Measurements from ENCODE around the gene IFNGR1.

The IFNGR1 gene

GRCh38 chr6:137173501-137173900 lies 45.7 kb downstream of the IFNGR1 start, which contains the start of gene IL22RA2:
IL22RA2 (minus strand) TSS chr6:137173644; CDS start chr6:137161749, 11,895 bp downstream.
- FAIRE-seq = no peak
- TF ChIP-seq POU2F2 (IDR thresholded peaks at IDR 0.05; ENCODE audit: low read depth, low read length) (no peak), TAF1 (IDR thresholded peaks at IDR 0.05; ENCODE audit: low read depth, low read length) (no peak), SPI1 (IDR thresholded peaks at IDR 0.05; ENCODE audit: low read depth, low read length) (no peak), PAX5 (IDR thresholded peaks at IDR 0.05; ENCODE audit: insufficient read depth, low read length, severe bottlenecking) (no peak)
- no peak for DNase-seq (ENCODE audit: insufficient read length, low spot score)

GRCh38 chr6:137172734-137173431 lies 46.3 kb downstream of the IFNGR1 start:
- TF ChIP-seq PAX5 (IDR thresholded peaks at IDR 0.05; ENCODE audit: insufficient read depth, low read length, severe bottlenecking) (peak; percentile 82), SPI1 (IDR thresholded peaks at IDR 0.05; ENCODE audit: low read depth, low read length) (no peak), TAF1 (IDR thresholded peaks at IDR 0.05; ENCODE audit: low read depth, low read length) (no peak), POLR2A (IDR thresholded peaks at IDR 0.05; ENCODE audit: low read depth, low read length) (no peak), POLR2AphosphoS5 (IDR thresholded peaks at IDR 0.05; ENCODE audit: low read depth, low read length) (no peak)
- no peak for DNase-seq (ENCODE audit: insufficient read length, low spot score)
- FAIRE-seq = peak; percentile 41

- FAIRE-seq = peak; percentile 87
- TF ChIP-seq POU2F2 (IDR thresholded peaks at IDR 0.05; ENCODE audit: low read depth, low read length) (no peak), POLR2A (IDR thresholded peaks at IDR 0.05; ENCODE audit: low read depth, low read length) (no peak), TAF1 (IDR thresholded peaks at IDR 0.05; ENCODE audit: low read depth, low read length) (no peak), SPI1 (IDR thresholded peaks at IDR 0.05; ENCODE audit: low read depth, low read length) (0 out of 2 replicates have a peak, but pooled peaks have one; percentile 7), PAX5 (IDR thresholded peaks at IDR 0.05; ENCODE audit: insufficient read depth, low read length, severe bottlenecking) (no peak), POLR2AphosphoS5 (IDR thresholded peaks at IDR 0.05; ENCODE audit: low read depth, low read length) (no peak)
- DNase-seq (ENCODE audit: insufficient read length, low spot score) = no peak
These were observed 47.1 kb downstream of the IFNGR1 start for GRCh38 chr6:137171824-137172733.

- FAIRE-seq = no peak
- TF ChIP-seq POLR2A (IDR thresholded peaks at IDR 0.05; ENCODE audit: low read depth, low read length) (no peak), SPI1 (IDR thresholded peaks at IDR 0.05; ENCODE audit: low read depth, low read length) (no peak), POU2F2 (IDR thresholded peaks at IDR 0.05; ENCODE audit: low read depth, low read length) (no peak), TAF1 (IDR thresholded peaks at IDR 0.05; ENCODE audit: low read depth, low read length) (no peak), POLR2AphosphoS5 (IDR thresholded peaks at IDR 0.05; ENCODE audit: low read depth, low read length) (no peak), PAX5 (IDR thresholded peaks at IDR 0.05; ENCODE audit: insufficient read depth, low read length, severe bottlenecking) (no peak)
- DNase-seq (ENCODE audit: insufficient read length, low spot score) = no peak
These were observed 48.2 kb downstream of the IFNGR1 start for GRCh38 chr6:137171053-137171374.

GRCh38 chr6:137170266-137171052 lies 48.7 kb downstream of the IFNGR1 start:
- TF ChIP-seq TAF1 (IDR thresholded peaks at IDR 0.05; ENCODE audit: low read depth, low read length) (no peak), POU2F2 (IDR thresholded peaks at IDR 0.05; ENCODE audit: low read depth, low read length) (no peak), SPI1 (IDR thresholded peaks at IDR 0.05; ENCODE audit: low read depth, low read length) (no peak; the same call in 1 of the 2 replicates), PAX5 (IDR thresholded peaks at IDR 0.05; ENCODE audit: insufficient read depth, low read length, severe bottlenecking) (no peak), POLR2AphosphoS5 (IDR thresholded peaks at IDR 0.05; ENCODE audit: low read depth, low read length) (no peak), POLR2A (IDR thresholded peaks at IDR 0.05; ENCODE audit: low read depth, low read length) (no peak)
- no peak for FAIRE-seq
- DNase-seq (ENCODE audit: insufficient read length, low spot score) = no peak

GRCh38 chr6:137167702-137168377 lies 51.3 kb downstream of the IFNGR1 start:
- FAIRE-seq (peak; percentile 85), DNase-seq (ENCODE audit: insufficient read length, low spot score) (no peak)
- TF ChIP-seq POU2F2 (IDR thresholded peaks at IDR 0.05; ENCODE audit: low read depth, low read length) = no peak
- TF ChIP-seq POLR2A (IDR thresholded peaks at IDR 0.05; ENCODE audit: low read depth, low read length) = no peak
- TF ChIP-seq SPI1 (IDR thresholded peaks at IDR 0.05; ENCODE audit: low read depth, low read length) = no peak
- TF ChIP-seq TAF1 (IDR thresholded peaks at IDR 0.05; ENCODE audit: low read depth, low read length) = no peak
- TF ChIP-seq PAX5 (IDR thresholded peaks at IDR 0.05; ENCODE audit: insufficient read depth, low read length, severe bottlenecking) = no peak
- no peak for TF ChIP-seq POLR2AphosphoS5 (IDR thresholded peaks at IDR 0.05; ENCODE audit: low read depth, low read length)

GRCh38 chr6:137166247-137167098 lies 52.7 kb downstream of the IFNGR1 start:
- no peak for FAIRE-seq
- TF ChIP-seq POLR2A (IDR thresholded peaks at IDR 0.05; ENCODE audit: low read depth, low read length) (no peak), SPI1 (IDR thresholded peaks at IDR 0.05; ENCODE audit: low read depth, low read length) (no peak), POU2F2 (IDR thresholded peaks at IDR 0.05; ENCODE audit: low read depth, low read length) (no peak), POLR2AphosphoS5 (IDR thresholded peaks at IDR 0.05; ENCODE audit: low read depth, low read length) (no peak), TAF1 (IDR thresholded peaks at IDR 0.05; ENCODE audit: low read depth, low read length) (no peak), PAX5 (IDR thresholded peaks at IDR 0.05; ENCODE audit: insufficient read depth, low read length, severe bottlenecking) (no peak)
- no peak for DNase-seq (ENCODE audit: insufficient read length, low spot score)

Measured in GM12891 (cell line).